Esophagus muscularis mucosa (tissue), 3 donors: ENCODE data around the gene UQCR10.

Source experiments
- CTCF ChIP-seq, 3 experiments: fragments of 200-600 bp in 2 of 3; fragments of 450-650 bp in 1 of 3; sonication (generic) in 2 of 3; IDR thresholded peaks; one replicate each; pipeline ENCODE4 v1.5.1; 2017 to 2019; ENCODE audit warnings: antibody characterized with exemption in 3 of 3, mild to moderate bottlenecking in 2 of 3, moderate library complexity in 1 of 3
- POLR2AphosphoS5 ChIP-seq, 2 donors: sonication (generic); formaldehyde crosslinking; IDR thresholded peaks; one replicate each; pipeline ENCODE4 v1.6.1; 2017; ENCODE audit warnings: antibody characterized with exemption in 2 of 2

DNA sequence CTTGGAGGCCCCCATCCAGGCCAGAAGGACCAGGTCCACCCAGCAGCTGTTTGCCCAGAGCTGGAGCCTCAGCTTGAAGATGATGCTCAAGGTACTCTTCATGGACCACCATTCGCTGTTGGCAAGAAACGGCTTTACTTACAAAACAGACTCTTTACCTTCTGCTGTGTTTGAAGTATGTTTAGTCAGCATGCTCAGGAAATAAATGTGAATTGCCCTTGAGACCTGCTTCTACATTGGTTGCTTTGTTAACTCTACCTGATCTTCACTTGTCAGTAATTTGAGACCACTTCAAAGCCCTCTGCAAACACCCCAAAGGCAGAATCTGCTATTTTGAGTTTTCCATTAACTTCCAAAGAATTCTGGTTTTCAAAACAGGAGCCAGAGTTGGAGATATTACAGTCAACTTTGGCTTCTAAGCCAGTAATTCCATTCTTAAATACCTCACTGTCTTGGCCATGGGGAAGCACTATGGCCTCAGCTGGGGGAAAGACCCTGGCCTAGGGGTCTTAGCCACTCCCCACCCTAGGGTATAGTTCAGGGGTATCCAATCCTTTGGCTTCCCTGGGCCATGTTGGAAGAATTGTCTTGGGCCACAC lies 2.7 kb downstream of the UQCR10 start:
- TF ChIP-seq POLR2AphosphoS5 (IDR thresholded peaks at IDR 0.05) (no peak), CTCF (IDR thresholded peaks at IDR 0.05) (no peak)
